Measurements from ENCODE around the gene SEM1.

The SEM1 gene

DNA sequence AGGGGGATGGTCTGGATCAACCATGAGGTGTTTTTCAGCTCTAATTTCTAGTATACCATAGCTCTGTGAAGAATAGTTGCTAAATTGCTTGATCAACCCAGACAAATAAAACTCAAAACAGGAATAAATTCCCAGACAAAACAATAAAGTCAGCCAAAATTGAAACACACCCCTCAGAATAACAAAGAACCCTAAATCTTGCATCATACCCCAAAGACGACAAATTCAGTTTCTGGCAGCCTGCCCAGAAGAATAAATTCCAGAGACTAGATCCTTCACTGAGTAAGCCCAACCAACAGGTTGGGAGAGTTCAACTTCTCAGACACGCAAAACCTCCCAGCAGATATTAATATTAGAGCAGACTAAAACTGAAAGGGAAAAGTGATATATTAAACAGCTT is 11.2 kb upstream of the SEM1 start:
- peak; percentile 68 for DNase-seq (ENCODE audit: low read depth)
- no peak overlapping the region for H3K4me3 ChIP-seq (ENCODE audit: low read depth, low read length)
- TF ChIP-seq, protein P1, sequence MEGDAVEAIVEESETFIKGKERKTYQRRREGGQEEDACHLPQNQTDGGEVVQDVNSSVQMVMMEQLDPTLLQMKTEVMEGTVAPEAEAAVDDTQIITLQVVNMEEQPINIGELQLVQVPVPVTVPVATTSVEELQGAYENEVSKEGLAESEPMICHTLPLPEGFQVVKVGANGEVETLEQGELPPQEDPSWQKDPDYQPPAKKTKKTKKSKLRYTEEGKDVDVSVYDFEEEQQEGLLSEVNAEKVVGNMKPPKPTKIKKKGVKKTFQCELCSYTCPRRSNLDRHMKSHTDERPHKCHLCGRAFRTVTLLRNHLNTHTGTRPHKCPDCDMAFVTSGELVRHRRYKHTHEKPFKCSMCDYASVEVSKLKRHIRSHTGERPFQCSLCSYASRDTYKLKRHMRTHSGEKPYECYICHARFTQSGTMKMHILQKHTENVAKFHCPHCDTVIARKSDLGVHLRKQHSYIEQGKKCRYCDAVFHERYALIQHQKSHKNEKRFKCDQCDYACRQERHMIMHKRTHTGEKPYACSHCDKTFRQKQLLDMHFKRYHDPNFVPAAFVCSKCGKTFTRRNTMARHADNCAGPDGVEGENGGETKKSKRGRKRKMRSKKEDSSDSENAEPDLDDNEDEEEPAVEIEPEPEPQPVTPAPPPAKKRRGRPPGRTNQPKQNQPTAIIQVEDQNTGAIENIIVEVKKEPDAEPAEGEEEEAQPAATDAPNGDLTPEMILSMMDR (conservative IDR thresholded peaks at IDR 0.05; ENCODE audit: low read depth, low read length): no peak

- no peak for DNase-seq (ENCODE audit: low read depth)
- no peak overlapping the region for H3K4me3 ChIP-seq (ENCODE audit: low read depth, low read length)
- TF ChIP-seq, protein P1 (conservative IDR thresholded peaks at IDR 0.05; ENCODE audit: low read depth, low read length): no peak
Observed at GRCh38 chr7:96719164-96719563, 9.5 kb upstream of the SEM1 start.

DNA sequence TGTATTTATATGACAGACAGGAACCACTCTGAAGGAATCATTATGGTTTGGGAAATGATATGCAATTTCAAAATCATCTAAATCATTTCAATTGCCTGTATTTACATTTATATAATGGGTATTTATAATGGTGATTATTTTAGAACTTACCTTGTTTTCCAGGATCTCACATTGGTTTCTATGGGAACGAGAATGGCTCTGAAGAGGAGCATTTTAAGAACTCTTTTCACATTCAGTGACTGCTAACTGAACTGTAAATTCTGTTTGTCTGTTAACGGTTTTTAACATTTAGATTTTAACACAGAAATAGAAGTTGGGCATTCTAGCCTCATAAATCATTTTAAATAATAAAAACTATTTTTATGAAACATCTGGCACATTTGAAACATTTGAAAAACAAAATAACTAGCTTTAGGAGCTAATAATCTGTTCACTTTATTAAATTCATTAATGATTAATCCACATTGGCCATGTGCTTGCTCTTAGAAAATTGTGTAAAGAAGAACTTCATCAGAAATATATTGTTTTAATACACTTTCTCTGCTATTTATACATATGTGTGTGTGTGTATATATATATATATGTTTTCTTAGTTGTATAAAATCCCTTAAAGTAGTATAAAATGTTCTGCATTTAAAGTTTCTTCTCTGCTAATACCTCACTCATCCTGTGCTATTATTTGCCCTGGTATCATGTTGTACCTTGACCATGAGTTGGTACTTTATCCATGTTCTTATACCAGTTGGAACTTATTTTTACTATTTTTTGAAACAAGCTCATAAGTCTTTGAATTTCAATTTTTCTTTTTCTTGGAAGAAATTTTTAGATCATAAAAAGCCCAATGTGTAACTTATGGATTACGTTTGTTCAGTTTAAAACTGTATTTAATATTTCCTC is 8.7 kb upstream of the SEM1 start:
- H3K4me3 ChIP-seq (ENCODE audit: low read depth, low read length): no peak overlapping the region
- DNase-seq (ENCODE audit: low read depth): no peak
- TF ChIP-seq, protein P1 (conservative IDR thresholded peaks at IDR 0.05; ENCODE audit: low read depth, low read length): no peak

DNA sequence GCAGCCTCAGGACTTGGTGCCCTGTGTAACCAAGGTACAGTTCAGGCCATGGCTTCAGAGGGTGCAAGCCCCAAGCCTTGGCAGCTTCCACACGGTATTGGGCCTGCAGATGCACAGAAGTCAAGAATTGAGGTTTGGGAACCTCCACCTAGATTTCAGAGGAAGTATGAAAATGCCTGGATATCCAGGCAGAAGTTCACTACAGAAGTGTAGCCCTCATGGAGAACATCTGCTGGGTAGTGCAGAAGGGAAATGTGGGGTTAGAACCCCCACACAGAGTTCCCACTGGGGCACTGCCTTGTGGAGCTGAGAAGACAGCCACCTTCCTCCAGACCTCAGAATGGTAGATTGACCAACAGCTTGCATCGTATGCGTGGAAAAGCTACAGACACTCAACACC is 3.4 kb upstream of the SEM1 start:
- TF ChIP-seq, protein P1 (conservative IDR thresholded peaks at IDR 0.05; ENCODE audit: low read depth, low read length): no peak
- no peak overlapping the region for H3K4me3 ChIP-seq (ENCODE audit: low read depth, low read length)
- DNase-seq (ENCODE audit: low read depth): no peak

DNA sequence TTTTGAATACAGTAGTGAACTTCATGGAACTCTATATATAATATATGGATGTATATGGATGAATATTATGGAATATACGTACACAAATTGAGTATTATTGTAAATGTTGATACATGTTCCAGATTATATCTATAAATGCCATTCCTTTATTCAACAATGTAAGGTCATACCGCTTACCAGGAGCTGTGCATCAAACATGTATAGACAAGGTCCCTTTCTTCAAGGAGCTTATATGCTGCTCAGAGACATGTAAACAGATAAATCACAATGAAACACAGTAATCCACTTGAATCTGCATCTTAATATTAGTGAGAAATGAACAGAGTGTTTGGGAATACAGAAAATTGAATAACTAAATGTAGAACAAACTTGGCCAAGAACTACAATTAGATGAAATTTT is 898 bp upstream of the SEM1 start:
- H3K4me3 ChIP-seq (ENCODE audit: low read depth, low read length): no peak overlapping the region
- DNase-seq (ENCODE audit: low read depth): no peak
- TF ChIP-seq, protein P1 (conservative IDR thresholded peaks at IDR 0.05; ENCODE audit: low read depth, low read length): no peak

- TF ChIP-seq, protein P1 (conservative IDR thresholded peaks at IDR 0.05; ENCODE audit: low read depth, low read length): no peak
- H3K4me3 ChIP-seq (ENCODE audit: low read depth, low read length): peak overlapping the region; percentile 89
- DNase-seq (ENCODE audit: low read depth): no peak
Observed at GRCh38 chr7:96708872-96709271, 774 bp downstream of the SEM1 start.

All from choroid plexus epithelial cell (primary cell).